ENCODE data around the gene HOXD8. TPM values are rescaled to one million over a fixed set of nuclear protein-coding genes. Genes with fewer than 3 reads are reported as not detected.

HOXD8 gene
- total and polyA plus RNA-seq, 10 of the 15 experiments (the other 5 are each of a cell fraction or from before 2014, with no cell fraction given): not detected

DNA sequence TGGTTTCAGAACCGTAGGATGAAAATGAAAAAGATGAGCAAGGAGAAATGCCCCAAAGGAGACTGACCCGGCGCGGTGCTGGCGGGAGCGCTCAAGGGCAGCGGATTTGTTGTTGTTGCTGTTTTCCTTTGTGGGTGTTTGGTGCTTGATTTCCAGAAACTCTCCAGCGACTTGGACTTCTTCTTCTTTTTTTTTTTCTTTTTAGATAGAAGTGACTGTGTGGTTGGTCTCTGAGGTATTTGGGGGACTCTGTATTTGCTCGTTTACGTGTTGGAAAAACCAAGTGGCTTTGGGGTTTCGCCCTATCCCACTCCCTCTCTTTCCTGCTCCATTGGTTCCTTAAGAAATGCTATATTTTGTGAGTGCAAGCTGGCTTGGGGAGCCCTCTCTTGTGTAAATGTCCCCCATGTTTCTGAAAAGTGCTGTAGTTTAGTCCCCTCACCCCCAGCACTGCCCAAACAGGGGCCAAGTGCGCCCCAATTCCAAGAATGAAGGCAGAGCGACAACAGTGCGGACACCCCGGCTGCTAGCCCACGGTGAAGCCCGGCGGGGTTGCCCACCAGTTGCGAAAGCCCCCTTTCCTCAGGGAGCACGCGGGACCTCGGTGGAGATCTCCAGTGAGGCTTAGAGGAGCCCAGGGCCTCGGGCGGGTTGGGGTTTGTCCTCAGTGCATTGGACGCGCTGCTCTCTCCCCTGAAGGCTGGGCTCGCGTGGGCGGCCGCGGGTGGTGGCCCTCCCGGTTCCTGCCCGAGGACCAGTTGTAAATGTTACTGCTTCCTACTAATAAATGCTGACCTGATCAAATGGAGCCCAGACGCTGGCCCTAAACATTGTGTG lies 5.2 kb upstream of the HOXD8 start:
- no peak for FAIRE-seq

More for the DNA sequence above, 5.2 kb upstream of the HOXD8 start:
- H2AFZ ChIP-seq (ENCODE audit: control insufficient read depth, low read depth, low read length): no peak overlapping the region
- ChIA-PET RAD21 (ENCODE audit: unreplicated experiment) (no interaction called here), POLR2A (no interaction called here), SMC1A (ENCODE audit: uncharacterized antibody, unreplicated experiment) (interaction anchor here (3.1 kb wide), 1 partner anchor 527 kb away, joined by 37 read pairs; no protein-coding TSS in a partner anchor), CTCF (interaction anchor here (2.1 kb wide), 1 partner anchor 528 kb away, joined by 7 read pairs; no protein-coding TSS in a partner anchor)
- no TSS peak for BruUV-seq (replicated peaks)
- H3K9me3 ChIP-seq (replicated peaks; ENCODE audit: control insufficient read depth, insufficient read depth, low read length): peaks cover 1% of the 10 kb centered on the region; the same call in 2 of the 3 replicates
- no peaks in the 10 kb centered on the region for H3K79me2 ChIP-seq (ENCODE audit: control insufficient read depth, insufficient read depth, low read length)
- H4K20me1 ChIP-seq (ENCODE audit: control insufficient read depth, insufficient read depth): no peaks in the 10 kb centered on the region
- TF ChIP-seq RAD21 (IDR thresholded peaks at IDR 0.05; ENCODE audit: insufficient read depth, low read depth, low read length): no peak
- TF ChIP-seq, protein P1, sequence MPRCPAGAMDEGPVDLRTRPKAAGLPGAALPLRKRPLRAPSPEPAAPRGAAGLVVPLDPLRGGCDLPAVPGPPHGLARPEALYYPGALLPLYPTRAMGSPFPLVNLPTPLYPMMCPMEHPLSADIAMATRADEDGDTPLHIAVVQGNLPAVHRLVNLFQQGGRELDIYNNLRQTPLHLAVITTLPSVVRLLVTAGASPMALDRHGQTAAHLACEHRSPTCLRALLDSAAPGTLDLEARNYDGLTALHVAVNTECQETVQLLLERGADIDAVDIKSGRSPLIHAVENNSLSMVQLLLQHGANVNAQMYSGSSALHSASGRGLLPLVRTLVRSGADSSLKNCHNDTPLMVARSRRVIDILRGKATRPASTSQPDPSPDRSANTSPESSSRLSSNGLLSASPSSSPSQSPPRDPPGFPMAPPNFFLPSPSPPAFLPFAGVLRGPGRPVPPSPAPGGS (IDR thresholded peaks at IDR 0.05; ENCODE audit: borderline replicate concordance, insufficient read depth, low read depth, low read length, poor library complexity, severe bottlenecking): no peak
- TF ChIP-seq RELA (IDR thresholded peaks at IDR 0.05; ENCODE audit: borderline replicate concordance, partially characterized antibody): no peak
- no peak for TF ChIP-seq POLR2AphosphoS2 (IDR thresholded peaks at IDR 0.05; ENCODE audit: low read depth, low read length)
- TF ChIP-seq, protein P2, sequence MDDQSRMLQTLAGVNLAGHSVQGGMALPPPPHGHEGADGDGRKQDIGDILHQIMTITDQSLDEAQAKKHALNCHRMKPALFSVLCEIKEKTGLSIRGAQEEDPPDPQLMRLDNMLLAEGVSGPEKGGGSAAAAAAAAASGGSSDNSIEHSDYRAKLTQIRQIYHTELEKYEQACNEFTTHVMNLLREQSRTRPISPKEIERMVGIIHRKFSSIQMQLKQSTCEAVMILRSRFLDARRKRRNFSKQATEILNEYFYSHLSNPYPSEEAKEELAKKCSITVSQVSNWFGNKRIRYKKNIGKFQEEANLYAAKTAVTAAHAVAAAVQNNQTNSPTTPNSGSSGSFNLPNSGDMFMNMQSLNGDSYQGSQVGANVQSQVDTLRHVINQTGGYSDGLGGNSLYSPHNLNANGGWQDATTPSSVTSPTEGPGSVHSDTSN (IDR thresholded peaks at IDR 0.05; ENCODE audit: insufficient replicate concordance, low read depth, low read length): no peak
- no peak for TF ChIP-seq TBL1XR1 (IDR thresholded peaks at IDR 0.05; ENCODE audit: low read depth, low read length)
- TF ChIP-seq ZNF274 (IDR thresholded peaks at IDR 0.05; ENCODE audit: insufficient read depth, insufficient read length): no peak
- TF ChIP-seq GABPA (IDR thresholded peaks at IDR 0.05; ENCODE audit: low read depth): no peak
- no peak for TF ChIP-seq SMARCA5 (IDR thresholded peaks at IDR 0.05)
- no peak for TF ChIP-seq POLR2AphosphoS5 (IDR thresholded peaks at IDR 0.05; ENCODE audit: low read length)
- TF ChIP-seq DPF2 (IDR thresholded peaks at IDR 0.05): no peak
- no peak for TF ChIP-seq SMC3 (IDR thresholded peaks at IDR 0.05; ENCODE audit: borderline replicate concordance, low read length)
- no peak for TF ChIP-seq HDGF (IDR thresholded peaks at IDR 0.05)
- no peak for TF ChIP-seq TAF1 (IDR thresholded peaks at IDR 0.05; ENCODE audit: borderline replicate concordance, low read depth, low read length)
- TF ChIP-seq, protein P3, sequence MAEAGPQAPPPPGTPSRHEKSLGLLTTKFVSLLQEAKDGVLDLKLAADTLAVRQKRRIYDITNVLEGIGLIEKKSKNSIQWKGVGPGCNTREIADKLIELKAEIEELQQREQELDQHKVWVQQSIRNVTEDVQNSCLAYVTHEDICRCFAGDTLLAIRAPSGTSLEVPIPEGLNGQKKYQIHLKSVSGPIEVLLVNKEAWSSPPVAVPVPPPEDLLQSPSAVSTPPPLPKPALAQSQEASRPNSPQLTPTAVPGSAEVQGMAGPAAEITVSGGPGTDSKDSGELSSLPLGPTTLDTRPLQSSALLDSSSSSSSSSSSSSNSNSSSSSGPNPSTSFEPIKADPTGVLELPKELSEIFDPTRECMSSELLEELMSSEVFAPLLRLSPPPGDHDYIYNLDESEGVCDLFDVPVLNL (IDR thresholded peaks at IDR 0.05; ENCODE audit: low read depth, low read length): no peak
- ATAC-seq (no peak), DNase-seq (ENCODE audit: low read depth, low spot score) (no peak)
- H3K36me3 ChIP-seq (ENCODE audit: control insufficient read depth in 2 of 2, insufficient read depth in 2 of 2, low read length in 1 of 2): no peaks in the 10 kb centered on the region
- H3K4me1 ChIP-seq (ENCODE audit: control insufficient read depth, insufficient read depth, low read length): no peaks in the 10 kb centered on the region
- 31% methylated on average over 33 of the region's 34 CpGs for WGBS (ENCODE audit: insufficient coverage, insufficient replicate concordance, low lambda C conversion rate, missing lambda C conversion rate)
- peaks cover 11 to 33% of the 10 kb centered on the region in 2 experiments for H3K27me3 ChIP-seq (replicated peaks in 1 of 2; ENCODE audit: control insufficient read depth in 2 of 2, insufficient read depth in 2 of 2, low read length in 1 of 2)
- intact Hi-C loops (cut with micrococcal nuclease; ENCODE audit: unreplicated experiment): no loop called here
- H3K4me3 ChIP-seq: no peak overlapping the region
- in situ Hi-C loops (cut with MboI): loop anchor here (10.0 kb wide), 1 partner anchor 700 kb away; no protein-coding TSS in a partner anchor
- H3K9ac ChIP-seq (ENCODE audit: control insufficient read depth, insufficient read depth, low read length): no peak overlapping the region
- H3K4me2 ChIP-seq (ENCODE audit: control insufficient read depth, insufficient read depth): no peak overlapping the region
- H3K27ac ChIP-seq (ENCODE audit: control insufficient read depth, insufficient read depth): no peak overlapping the region
